ENCODE data around the gene MED13L.
A peak's percentile ranks its signal among the peaks of the same experiment; 100 is the strongest.

The MED13L gene

DNA sequence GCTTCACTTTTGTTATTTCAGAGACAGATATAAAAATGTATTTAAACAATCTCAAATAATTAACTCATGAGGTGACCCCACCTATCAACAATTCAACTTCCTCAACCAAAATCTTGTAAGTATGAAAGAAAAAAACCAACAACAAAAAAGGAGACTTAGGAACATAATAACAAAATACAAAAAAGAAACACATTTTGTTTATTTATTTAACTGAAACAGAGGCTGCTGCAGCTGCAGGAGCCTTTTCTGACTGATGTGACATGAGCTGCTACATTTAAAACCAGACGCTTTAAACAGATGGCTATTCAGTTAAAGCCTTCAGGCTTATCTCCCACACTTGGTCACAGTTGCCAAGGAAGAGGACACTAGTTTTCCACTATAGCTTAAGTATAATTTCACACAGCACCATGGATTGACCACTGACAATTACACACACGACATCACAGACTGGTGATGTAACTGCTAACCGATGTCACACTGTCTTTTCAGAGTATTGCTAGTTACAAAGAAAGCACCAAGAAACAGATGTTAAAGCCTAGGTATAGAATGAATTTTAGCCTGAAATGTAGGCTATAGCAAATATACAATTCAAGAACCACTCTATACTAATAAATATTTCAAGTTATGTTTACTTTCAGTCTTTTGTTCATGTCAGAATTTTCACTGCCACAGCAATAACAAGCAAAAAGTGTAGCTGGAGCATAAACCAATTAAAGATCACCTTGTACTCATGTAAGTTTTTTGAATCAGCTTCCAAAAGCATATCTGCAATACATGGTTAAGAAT is 113.0 kb downstream of the MED13L start:
- Histone ChIP-seq H3K27ac (peak overlapping the region in 2 of 21 experiments; percentile 15 to 56), H3K4me3 (no peak overlapping the region)

DNA sequence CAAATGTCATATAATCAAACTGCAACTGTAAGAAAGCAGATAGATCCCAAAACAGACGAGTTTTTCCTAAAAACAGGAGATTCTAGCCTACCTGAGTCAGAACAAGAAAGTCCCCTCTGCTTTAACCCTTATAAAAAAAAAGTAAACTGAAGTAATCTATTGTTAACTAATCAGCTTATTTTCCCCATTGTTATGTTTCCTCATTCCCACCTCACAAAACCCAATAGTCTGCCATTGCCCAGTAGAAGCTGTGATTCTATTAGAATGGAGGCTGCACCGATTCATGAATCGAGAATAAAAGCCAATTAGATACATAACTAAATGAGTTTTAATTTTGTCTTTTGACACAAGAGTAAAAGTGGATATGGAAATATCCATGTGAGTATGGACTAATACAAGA is 115.4 kb downstream of the MED13L start:
- H3K4me3 ChIP-seq = no peak overlapping the region
- H3K27ac ChIP-seq = no peak overlapping the region

DNA sequence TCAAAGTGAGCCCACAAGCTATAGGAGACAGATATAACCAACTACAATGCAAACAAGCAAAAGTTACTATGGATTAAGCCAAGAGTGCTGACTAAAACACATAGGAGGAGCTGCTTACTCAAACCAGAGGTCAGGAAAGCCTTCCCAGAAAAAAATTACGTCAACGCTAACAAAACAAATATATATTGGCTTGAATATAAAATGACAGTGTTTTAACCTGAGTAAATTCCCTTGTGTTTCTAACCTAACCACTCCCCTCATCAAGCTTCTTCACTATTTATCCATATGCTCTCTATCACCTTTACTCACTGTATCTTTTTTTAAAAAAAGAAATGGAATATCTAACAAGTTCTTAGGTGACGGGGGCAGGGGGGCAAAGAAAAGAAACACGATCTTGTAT is 115.9 kb downstream of the MED13L start:
- Histone ChIP-seq H3K4me3 (no peak overlapping the region), H3K27ac (no peak overlapping the region)

DNA sequence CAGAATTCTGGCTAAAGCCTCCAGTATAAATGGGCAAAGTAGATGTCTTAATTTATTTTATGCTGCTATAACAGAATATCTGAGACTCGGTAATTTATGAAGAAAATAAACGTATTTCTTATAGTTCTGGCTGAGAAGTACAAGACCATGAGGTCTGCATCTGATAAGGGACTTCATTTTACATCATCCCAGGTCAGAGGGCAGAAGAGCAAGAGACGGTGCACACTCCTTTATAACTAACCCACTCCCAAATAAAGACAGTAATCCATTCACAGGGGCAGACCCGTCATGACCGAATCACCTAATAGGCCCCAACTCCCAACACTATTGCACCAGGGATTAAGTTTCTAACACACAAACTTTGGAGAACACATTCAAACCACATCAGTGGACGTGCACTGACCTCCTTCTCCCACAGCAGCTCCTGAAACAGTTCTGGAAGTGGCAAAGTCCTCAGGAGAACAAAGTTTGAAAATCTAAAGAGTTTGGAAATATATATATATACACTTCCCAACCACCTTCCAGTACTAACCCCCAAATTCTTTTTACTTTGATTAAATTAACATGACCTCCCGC is 116.5 kb downstream of the MED13L start:
- no peak overlapping the region for H3K4me3 ChIP-seq
- no peak overlapping the region for H3K27ac ChIP-seq

DNA sequence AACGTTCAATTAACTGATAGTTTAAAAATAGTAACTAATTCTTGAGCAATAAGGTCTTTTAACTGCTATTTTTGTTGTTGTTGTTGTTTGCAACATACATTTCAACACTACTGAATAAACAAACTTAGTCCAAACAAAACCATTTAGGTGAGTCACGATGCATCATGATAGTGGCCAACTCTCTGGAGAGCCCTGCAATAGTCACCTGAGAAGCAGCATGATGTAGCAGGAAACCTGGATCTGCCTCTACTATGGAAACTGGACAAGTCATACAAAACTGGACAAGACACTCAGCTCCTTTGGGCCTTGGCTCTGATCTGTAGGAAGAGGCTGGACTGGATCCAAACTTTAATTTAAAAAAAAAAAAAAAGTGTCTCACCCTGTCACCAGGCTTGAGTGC is 117.3 kb downstream of the MED13L start:
- H3K4me3 ChIP-seq = no peak overlapping the region
- no peak overlapping the region for H3K27ac ChIP-seq

DNA sequence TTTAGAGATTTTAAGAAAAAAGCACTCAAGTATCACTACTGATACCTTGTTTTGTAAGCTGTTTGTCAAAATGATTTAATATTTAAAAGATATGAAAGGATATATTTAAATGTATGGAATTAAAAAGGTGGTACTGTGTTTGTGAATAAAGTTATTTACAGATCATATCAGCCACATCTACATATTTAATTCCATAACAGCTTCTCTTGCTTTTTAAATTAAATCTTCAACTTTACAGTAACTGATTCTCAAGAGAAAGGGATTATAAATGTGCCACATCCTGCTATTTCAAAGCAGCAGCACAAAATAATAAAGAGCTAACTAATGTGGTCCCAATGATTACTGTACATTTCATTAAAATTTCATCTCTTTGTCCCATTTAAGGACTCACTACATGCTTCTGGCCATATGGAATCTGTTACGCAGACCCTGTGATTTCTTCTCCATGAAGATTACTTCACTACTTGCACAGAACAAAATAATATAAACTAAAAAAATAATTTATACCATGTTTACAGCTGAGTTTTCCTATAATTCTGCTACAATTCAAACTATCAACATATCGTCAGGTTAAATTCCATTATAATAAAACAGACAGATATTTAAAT is 117.8 kb downstream of the MED13L start:
- no peak overlapping the region for H3K4me3 ChIP-seq
- no peak overlapping the region for H3K27ac ChIP-seq

DNA sequence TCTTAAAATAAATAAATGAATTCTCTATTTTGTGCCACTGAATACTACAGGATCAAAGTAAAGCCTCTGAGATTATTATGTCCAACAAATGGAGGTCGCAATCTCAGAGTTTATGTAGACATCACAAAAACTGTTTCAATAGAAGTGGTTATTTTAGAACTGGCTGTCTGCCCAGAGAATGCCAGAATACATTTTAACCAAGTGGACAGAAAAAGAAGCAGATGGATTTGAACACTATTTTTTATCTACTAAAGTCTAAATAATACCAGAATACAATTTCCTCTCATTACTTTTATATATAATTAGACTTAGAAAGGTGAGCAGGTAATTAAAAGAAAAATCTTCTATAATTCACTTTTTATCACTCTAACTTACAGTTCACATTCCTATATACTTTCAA is 118.3 kb downstream of the MED13L start:
- no peak overlapping the region for H3K4me3 ChIP-seq
- H3K27ac ChIP-seq = no peak overlapping the region

DNA sequence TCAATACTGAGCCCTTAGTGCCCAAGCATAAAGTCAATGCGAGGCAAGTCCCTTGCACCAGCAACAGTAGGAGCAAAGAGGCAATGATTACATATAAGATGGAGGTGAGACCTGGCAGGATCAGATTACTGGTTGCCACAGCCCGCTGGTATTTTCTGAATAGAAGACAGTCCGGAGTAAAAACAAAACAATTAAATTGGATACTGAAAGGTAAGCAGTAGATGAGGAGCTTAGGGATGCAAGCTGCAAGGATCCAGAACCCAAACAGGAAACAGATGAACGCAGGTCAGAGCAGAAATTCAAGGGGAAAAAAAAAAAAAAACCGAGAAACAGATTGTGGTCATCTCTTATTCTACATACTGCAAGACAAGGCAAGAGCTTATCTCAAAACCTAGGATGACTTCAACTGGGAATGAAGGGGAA is 119.6 kb downstream of the MED13L start:
- Histone ChIP-seq H3K27ac (no peak overlapping the region), H3K4me3 (no peak overlapping the region)

DNA sequence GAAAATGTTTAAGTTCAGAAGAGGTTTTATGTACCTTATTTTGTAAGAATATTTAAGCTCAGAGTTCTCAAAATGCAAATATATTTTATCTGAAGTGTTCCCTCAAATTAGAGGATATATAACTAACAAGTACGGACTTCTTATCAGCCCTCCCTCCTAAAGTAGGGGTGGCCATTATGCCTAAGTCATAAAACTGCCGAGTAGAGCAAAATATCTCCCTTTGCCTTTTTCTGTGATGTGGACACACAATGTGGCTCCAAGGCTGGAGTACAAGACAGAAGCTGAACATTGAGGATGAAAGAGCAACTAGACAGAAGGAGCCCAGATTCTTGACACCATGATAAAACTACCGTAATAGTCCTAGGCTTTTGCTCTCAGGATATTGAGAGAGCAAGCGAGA is 120.9 kb downstream of the MED13L start:
- Histone ChIP-seq H3K27ac (no peak overlapping the region), H3K4me3 (no peak overlapping the region)

DNA sequence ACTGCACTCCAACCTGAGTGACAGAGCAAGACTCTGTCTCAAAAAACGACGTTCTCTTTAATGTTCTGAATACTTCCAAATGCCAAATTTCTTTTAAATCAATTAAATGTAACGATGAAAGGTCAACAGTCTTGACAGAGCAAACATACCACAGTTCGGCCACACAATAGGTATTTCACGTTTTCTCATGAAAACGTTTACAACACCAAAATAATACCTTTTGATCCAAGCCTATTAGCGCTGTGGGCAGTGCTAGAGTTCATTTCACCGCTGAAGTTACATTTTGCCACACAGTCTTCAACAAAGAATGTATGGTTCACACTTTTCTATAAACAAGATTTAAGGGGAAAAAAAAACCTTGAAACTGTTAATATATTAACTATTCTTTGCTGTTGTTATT is 122.1 kb downstream of the MED13L start:
- H3K27ac ChIP-seq = no peak overlapping the region

DNA sequence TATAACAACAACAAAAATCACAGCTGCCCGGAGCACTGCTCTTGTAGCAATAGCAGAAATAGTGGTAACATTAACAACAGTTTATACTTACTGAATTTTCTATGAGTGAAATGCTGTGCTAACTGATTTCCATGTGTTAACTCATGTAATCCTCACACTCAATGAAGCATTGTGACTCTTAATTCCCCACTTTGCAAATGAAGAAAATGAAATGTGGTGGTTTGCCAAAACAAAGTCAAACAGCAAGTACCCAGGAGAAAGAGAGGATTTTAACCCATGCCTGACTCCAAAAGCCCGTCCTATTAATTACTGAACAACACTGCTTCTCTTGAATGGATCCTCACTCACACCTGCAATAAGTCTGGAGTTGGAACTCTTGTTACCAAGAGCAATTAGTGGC is 123.5 kb downstream of the MED13L start:
- Histone ChIP-seq H3K27ac (no peak overlapping the region), H3K4me3 (no peak overlapping the region)

More for the DNA sequence above, 122.1 kb downstream of the MED13L start:
- H3K4me3 ChIP-seq = no peak overlapping the region

DNA sequence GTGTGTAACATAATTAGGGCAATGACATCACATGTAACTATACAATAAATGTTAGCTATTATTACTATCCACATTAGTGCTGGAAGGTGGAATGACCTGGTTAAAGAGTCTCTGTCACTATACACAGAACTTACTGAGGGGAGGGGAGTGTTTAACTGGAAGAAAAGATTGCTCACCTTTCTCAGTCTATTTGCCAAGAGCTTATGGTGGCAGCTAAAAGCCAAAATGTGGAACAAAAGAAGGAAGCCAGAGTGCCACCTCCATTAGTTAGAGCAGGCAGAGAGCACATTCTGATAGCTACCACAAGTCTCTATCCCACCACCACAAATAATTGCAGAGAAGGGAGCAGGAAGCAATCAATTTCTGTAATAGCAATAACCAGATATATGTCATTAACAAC is 124.4 kb downstream of the MED13L start:
- Histone ChIP-seq H3K4me3 (no peak overlapping the region), H3K27ac (no peak overlapping the region)

DNA sequence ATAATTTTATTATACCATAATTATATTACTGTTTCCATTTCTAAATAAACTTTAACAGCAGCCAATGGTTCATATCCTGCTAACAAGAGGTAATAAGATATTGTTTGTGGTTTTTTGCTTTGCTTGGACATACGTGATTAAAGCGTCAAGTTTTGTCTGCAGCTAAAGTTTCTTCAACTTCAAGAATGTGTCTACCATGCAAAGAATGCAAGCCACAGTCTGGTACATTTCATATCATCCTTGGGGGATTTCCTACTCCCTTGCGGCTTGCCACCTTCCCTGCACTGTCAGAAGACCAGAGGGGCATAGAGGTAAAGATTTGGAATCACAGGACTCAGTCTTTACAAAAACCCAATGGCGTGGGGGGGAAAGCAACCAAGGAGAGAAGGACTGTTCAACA is 125.2 kb downstream of the MED13L start:
- H3K27ac ChIP-seq = no peak overlapping the region
- H3K4me3 ChIP-seq = no peak overlapping the region

DNA sequence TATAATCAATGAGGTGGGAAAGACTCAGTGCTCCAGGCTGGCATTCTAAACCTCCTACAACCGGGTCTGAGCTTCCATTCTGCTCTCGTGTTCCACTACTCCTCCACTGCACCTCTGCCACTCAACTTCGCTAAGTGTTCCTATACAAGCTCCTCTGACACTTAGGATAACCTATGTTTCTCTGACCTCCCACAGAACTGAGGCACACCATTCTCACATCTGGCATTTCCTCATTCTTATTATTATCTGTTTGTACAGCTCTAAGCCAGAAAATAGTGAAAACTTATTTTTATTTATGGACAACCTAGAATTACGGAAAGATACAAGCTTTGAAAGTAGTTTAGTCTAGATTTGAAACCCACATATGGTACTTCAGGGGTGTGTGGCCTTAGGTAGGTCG is 127.0 kb downstream of the MED13L start:
- Histone ChIP-seq H3K27ac (no peak overlapping the region), H3K4me3 (no peak overlapping the region)

DNA sequence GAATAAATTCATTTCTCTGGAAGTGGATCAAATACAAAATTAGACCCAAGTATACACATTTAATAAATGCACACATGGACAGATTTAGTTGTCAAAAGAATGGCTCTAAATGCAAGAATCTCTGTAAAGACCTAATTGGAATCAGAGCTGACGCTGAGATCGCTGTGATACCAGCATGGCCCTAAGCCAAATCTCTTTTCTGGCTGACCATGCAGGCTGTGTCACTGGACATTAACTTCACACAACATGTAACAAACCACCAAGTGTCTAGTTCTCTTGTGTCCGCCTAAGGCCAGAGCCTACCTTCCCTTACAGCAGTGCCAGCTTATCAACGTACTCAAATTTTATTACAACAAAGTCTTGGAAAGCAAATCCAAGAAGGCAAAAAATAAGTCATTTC is 127.5 kb downstream of the MED13L start:
- Histone ChIP-seq H3K4me3 (no peak overlapping the region), H3K27ac (no peak overlapping the region)

DNA sequence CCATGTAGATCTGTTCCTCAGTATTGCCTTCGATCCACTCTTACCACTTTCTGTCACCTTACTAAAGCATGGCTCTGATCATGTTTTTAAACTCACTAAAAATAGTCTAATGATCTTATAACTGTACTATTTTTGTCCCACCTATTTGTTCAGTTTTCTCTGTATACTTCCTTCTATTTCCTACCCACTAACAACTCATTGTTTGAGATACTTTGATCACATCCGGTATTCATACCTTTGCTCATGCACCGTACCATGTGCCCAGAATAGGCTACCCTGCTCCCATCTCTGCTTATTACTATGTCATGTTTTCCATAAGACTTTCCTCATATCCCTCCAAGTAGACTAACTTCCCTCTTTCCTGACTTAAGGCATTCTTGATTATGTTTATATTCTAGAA is 128.6 kb downstream of the MED13L start:
- Histone ChIP-seq H3K27ac (no peak overlapping the region), H3K4me3 (no peak overlapping the region)

DNA sequence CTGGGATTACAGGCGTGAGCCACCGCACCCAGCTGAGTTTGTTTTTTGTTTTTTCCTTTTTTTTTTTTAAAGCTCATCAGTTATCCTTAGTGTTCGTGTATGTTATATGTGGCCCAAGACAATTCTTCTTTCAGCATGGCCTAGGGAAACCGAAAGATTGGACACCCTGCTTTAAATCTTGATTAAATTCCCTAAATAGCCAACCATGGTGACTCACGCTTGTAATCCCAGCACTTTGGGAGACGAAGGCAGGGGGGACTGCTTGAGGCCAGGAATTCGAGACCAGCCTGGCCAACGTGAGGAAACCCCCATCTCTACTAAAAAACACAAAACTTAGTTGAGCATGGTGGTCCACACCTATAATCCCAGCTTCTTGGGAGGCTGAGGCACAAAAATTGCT is 131.1 kb downstream of the MED13L start:
- Histone ChIP-seq H3K27ac (no peak overlapping the region), H3K4me3 (no peak overlapping the region)

DNA sequence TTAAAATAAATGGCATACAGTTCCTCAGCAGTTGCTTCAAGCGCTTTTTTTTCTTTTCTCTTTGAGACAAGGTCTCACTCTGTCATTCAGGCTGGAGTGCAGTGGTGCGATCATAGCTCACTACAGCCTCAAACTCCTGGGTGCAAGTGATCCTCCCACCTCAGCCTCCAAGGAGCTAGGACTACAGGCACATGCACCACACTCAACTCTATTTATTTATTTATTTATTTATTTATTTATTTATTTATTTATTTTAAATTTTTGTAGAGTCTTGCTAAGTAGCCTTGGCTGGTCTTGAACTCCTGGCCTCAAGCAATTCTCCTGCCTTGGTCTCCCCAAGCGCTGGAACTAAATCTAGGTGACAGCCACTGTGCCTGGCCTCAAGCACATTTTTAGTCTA is 132.0 kb downstream of the MED13L start:
- H3K27ac ChIP-seq = no peak overlapping the region
- no peak overlapping the region for H3K4me3 ChIP-seq

DNA sequence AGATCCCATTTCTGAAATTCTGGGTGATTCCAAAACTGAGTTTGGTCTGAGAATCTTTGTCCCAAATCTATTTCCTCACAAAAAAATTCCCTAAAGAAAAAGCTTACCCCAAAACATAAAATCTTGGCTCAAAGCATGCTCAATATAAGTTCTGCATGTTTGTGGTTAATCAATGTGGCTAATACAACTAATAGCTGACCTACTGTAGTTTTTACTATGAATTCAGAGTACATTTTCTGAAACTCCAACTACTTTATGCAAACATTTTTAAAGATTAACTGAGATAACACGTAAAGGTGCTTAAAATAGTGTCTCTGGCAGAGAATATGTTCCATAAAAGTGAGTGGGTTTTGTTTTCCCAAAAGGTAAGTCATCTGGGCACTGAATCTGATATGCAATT is 133.1 kb downstream of the MED13L start:
- Histone ChIP-seq H3K27ac (peak overlapping the region in 4 of 21 experiments; percentile 32 to 70 (median 36)), H3K4me3 (no peak overlapping the region)

DNA sequence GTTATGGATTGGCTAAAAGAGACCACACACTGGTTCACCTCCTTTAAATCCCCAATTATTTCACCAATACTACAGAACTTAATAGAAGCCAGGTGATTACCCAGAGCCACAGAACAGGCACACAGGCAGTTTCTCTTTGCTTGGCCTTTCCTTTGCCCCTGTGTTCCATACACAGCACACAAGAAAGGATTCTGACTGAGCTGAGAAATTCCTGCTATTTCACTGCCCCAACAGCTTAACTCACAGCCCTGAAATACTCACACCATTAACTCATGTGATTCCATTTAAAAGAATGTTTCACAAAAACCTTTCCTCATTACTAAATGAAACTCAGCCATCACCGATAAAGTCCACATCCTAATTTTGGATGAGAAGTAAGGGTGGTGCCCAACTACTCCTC is 133.6 kb downstream of the MED13L start:
- Histone ChIP-seq H3K27ac (peak overlapping the region in 7 of 21 experiments; percentile 21 to 70 (median 40)), H3K4me3 (no peak overlapping the region)

Measured in skin epidermis (tissue), 12 donors.